NCI-H748 treated with DMSO at 0.1 percent for 48 hours (cell line): ENCODE results near the gene STAG3.
"Not testable (repeated sequence)": the region's sequence is repeated elsewhere in the genome, so short reads cannot be mapped to it uniquely, and the experiment has no call there.

ENCODE experiments used
- DNase-seq: peaks from one replicate; lab custom pipeline; 2025; lab: John Stamatoyannopoulos, UW

Gene STAG3

GRCh38 chr7:100247152-100247757, 69.5 kb downstream of the STAG3 start:
- DNase-seq: peak; percentile 48

GRCh38 chr7:100248483-100248882, 70.8 kb downstream of the STAG3 start:
- DNase-seq: no peak

GRCh38 chr7:100257017-100257416, 79.3 kb downstream of the STAG3 start:
- DNase-seq: no peak

GRCh38 chr7:100259984-100260383, 82.3 kb downstream of the STAG3 start:
- not testable (repeated sequence) for DNase-seq

GRCh38 chr7:100262896-100263295, 85.2 kb downstream of the STAG3 start:
- DNase-seq: not testable (repeated sequence)
